HL-60/S4 treated with retinoic acid at 250 ng/mL for 4 days and 3 days (cell line): ENCODE measurements around the gene PARD6A.

Source experiments
- in situ Hi-C: fragments of 300-500 bp; cut with MboI; formaldehyde crosslinking; loops from 2 replicates; pipeline ENCODE4 v1.7.0; 2022; ENCODE audit warnings: low sequenced_read_pairs

PARD6A gene

GRCh38 chr16:67666032-67666551 lies 5.3 kb downstream of the PARD6A start:
- in situ Hi-C loops = no loop called here

DNA sequence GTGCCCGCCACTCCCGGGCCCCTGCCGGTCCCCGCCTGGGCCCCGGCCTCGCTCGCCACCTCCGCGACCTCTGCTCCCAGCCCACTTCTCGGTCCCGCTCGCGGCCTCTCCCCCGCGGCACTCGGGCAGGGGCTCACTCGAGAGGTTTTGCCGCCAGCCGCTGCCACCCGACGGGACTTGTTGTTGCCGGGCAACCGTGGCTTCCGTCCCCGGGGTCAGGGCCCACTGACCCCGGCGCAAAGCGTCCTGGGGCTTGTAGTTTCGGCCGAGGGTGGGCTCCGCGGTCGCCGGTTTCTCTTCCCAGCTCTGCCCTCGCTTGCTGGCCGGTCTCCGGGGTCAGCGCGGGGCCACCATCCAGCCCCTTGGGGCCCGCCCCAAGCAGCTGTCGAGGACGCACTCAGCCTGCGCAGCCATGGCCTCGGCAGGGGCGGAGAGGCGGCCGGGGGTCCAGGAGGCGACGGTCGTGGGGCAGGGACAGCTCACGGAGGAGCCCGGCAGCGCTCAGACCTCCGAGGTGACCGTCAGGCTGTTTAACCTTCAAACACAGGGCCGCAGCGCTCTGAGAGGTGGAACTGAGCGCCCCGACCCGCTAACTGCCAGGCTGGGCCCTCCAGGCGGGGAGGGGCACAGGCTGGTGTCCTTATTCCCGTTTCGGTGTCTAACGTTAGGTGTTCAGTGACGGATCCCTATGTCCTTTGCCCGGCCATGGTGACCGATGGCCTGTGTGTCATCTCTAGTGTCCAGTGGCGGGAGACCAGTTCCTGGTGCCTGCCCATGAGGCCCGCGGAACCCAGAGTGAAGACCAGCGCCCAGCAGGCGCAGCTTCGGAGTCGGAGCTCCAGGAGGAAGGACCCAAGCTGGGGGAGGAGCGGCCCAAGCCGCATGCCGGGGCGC lies 6.0 kb downstream of the PARD6A start, which contains the start of the genes C16orf86 and ENKD1:
Gene C16orf86 (plus strand): TSS at position 256 of the 894 bp plus-strand sequence. CDS start 157 bp downstream, at position 413.
Gene ENKD1 (minus strand): TSS at position 192 of the 894 bp plus-strand sequence. CDS start 308 bp downstream, outside the sequence.
- in situ Hi-C loops = no loop called here

DNA sequence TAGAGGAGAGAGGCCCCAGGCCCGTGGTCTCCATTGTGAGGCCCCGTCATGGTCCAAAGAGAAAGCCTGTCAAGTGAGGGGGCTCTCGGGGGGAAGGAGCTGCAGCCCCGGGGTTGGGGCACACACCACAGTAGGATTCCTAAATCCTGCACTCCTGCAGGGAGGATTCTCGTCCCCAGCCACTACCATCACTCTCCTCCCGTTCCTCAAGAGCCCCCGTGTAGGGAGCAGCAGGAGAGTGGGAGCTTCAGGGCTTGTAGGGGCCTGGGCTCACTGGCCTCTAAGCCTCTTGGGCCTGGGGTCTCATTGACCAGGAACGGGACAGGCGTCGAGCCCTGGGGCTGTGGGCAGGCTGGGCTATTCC lies 6.7 kb downstream of the PARD6A start:
- in situ Hi-C loops = no loop called here

DNA sequence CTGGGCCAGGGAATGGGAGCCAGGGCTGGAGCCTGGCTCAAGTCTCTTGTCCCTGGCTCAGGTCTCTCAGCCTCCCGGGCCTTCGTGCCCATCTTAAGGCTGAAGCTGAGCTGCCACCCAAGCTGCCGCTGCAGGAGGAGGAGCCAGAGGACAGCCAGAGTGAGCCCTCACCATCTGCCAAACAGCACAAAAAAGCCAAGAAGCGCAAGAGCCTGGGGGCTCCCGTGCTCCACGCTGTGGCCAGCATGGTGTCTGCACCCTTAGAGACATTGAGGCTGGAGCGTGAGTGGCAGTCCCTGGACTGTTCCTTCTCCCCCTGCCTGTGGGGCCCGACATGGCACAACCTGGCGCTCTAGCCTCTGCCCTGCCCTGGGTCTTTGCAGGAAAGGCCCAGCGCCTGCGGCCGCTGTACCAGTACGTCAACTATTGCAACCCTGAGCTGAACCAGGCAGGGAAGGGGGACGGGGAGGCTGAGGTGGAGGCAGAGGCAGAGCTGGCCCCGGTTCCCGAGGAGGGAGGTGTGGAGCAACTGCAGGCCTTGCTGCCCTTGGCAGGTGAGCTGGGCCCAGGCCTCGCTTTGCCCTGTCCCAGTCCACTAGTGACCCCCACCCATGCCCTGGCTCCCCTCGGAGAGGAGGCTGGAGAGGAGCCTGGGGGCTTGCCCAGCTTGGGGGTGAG lies 7.2 kb downstream of the PARD6A start:
- in situ Hi-C loops = no loop called here

DNA sequence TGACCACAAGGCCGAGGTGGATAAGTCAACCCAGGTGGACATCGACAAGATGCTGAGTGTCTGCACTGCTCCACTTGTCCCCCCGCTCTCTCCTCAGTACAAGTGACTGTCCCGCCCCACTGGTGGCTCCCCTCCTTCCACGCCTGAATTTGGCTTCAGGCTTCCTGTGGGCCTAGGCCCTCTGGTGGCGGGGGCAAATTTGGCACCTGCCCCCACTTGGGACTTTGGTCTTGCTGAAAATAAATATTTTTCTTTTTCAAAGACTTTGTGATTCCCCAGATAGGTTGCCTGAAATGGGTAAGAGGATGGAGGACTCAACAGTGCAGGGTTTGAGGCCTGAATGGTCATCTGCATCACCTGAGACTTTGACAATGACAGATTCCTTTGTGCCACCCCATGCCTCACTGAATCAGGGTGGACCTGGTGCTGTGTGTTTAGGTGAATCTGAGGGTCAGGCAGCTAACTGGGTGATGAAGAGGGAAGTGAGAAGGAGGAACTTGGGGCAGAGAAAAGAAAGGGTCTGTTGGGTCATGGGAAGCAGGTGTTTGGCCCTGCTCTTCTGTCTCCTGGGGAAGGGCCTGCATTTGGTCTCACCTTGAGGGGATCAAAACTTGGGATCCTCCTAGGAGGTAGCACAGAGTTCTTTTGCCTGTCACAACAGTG lies 7.9 kb downstream of the PARD6A start:
- in situ Hi-C loops = no loop called here

DNA sequence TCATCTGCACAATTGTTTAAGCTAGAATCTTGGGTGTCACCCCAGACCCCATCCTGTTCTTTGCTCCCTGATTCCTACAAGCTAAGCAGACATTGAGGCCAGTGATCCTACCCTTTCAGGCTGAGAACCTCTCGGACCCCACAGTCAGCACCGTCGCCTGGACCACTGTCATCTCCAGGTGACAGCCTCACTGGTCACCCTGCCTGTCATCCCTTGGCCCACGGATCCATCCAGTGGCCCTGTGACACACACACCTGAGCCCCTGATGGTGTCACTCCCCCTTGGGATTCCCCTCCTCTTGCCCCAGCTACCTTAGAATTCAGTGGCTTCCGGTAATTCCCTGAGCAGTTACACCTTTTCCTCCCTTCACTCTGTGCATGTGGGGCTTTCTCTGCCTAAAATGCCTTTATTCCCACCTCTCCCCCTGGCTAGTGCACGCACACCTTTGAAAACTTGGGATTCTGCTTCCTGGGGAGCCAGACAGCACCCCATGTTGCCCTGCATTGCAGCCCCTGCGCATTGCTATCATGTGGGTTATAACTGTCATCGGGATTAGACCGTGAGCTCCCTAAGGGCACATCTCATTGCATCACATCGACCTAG lies 8.8 kb downstream of the PARD6A start:
- in situ Hi-C loops = loop anchor here (10.0 kb wide), 1 partner anchor 255 kb away; no protein-coding TSS in a partner anchor

DNA sequence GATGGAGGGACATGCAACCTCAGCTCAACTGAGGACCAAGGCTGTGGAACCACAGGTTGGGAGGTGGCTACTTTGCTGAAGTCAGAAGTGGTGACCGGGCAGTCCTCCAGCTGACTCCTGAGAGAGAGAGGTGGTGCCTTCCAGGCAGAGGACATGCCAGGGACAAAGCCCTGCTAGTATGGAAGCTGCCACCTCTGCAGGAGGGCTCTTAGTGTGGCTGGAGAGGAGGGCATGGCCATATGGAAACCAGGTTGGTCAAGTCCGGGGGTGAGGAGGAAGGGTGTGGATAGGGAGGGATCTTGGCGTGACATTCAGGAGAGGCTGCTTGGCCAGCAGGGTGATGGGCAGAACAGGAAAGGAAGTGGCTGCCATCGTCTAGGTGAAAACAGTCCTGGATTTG lies 11.5 kb downstream of the PARD6A start:
- in situ Hi-C loops = loop anchor here (10.0 kb wide), 1 partner anchor 252 kb away; no protein-coding TSS in a partner anchor

DNA sequence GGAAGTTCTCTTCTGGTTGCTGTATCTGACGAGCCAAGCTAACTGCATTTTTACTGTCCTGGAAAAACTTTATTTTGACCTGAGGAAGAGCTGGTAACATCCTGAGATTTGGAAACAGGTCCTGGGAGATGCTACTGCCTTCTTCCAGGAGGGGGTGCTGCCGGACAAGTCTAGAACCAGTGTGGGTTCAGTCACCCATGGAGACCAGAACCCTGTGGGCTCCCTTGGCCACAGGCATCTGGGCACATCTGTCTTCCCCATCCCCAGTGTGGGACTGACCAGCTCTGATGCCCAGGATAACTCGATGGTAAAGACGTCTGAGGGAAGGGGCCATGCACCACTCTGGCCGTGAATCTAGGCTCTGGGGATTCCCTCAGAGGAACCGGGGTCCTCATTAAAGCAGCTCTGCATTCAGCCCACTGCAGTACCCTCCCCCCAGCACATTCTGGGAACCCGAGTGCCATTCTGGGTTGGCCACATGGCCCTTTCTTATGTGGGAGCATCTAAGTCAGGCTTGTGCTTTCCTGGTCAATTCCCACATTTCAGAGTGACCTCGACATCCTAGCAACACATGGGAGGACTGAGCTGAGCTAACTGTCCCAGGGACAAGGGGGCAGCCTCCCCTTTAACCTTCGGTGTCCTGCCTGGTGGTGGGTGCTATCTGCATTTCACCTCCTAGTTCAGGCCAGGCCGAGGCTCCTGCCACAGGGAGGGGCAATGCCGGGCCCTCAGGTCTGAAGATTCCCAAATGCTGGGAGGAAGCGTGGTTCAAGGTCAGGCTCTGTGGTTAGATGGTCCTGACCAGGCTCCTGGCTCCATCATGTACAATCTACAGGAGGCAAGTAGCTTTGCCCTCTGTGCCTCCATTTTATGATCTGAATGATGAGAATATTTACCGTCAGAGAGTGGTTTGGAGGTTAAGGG lies 12.2 kb downstream of the PARD6A start:
- in situ Hi-C loops = loop anchor here (10.0 kb wide), 1 partner anchor 252 kb away; no protein-coding TSS in a partner anchor

- in situ Hi-C loops = loop anchor here (10.0 kb wide), 1 partner anchor 251 kb away; no protein-coding TSS in a partner anchor
These were observed 13.2 kb downstream of the PARD6A start for GRCh38 chr16:67673712-67674580.

DNA sequence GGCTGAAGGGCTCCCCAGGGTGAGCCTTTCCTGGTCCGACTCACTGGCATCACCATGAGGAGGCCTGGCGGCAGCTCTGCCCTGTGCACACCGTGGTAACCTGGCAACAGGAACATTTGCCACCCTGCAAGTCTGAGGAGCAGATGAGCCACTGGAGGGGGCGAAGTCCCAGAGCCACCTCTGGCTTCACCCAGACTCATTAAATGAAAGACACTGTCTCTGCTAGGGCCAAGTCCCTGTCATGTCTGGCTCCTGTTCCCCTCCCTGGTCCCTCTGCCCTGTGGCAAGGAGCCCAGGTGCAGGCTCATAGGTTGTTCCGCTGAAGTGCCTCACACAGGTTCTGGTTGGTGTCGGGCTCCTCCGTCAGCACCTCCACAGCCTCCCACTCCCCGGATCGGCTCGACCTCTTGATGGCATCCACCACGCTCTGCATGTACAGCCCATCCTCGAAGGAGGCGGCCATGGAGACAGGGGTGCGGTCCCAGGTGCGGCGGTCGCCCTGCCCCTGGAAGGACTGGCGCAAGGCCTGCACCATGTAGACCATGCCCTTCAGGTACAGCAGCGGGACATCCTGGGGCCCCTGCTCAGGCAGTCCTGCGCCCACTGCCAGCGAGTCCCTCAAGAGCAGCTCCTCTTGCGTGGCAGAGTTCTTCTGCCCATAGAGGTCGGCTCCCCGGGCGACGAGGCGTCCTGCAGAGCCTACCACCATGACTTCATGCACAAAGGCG lies 14.3 kb downstream of the PARD6A start:
- in situ Hi-C loops = loop anchor here (10.0 kb wide), 1 partner anchor 250 kb away; no protein-coding TSS in a partner anchor

- in situ Hi-C loops = loop anchor here (10.0 kb wide), 1 partner anchor 249 kb away; no protein-coding TSS in a partner anchor
These were observed 14.8 kb downstream of the PARD6A start for GRCh38 chr16:67675579-67675935.

DNA sequence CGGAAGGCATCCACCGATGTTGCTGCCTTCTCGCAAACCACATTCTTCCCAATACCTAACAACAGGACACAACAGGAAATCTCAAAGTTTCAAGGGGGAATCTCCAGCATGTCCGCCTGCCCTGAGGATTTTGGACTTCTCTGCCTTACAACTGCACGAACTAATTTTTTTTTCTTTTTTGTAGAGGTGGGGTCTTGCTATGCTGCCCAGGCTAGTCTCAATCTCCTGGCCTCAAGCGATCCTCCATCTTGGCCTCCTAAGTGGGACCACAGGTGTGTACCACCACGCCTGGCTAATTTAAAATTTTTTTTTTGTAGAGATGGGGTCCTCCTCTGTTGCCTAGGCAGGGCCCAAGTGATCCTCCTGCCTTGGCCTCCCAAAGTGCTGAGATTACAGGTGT lies 15.2 kb downstream of the PARD6A start:
- in situ Hi-C loops = loop anchor here (10.0 kb wide), 1 partner anchor 249 kb away; no protein-coding TSS in a partner anchor

GRCh38 chr16:67676516-67676915 lies 15.8 kb downstream of the PARD6A start:
- in situ Hi-C loops = loop anchor here (10.0 kb wide), 1 partner anchor 248 kb away; no protein-coding TSS in a partner anchor

- in situ Hi-C loops = loop anchor here (10.0 kb wide), 1 partner anchor 248 kb away; no protein-coding TSS in a partner anchor
These were observed 16.2 kb downstream of the PARD6A start for GRCh38 chr16:67676939-67677338.

DNA sequence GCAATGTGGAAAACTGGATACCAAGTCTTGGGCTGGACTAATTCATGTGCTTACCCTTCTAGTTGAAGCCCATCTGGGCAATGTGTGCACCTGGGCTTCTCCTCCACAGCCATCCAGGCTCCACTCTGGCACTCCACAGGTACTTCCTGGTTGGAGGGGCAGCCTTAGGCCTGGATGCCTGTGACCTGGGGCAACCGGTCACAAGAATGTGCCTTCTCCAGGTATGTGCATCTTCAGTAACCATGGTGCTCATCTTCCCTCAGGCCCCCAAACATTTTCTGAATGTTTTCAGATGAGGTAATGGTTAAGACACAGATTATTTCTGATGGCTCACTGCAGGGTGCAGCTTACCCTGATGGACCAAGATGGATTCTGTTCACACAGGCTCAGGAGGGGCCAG lies 17.0 kb downstream of the PARD6A start:
- in situ Hi-C loops = loop anchor here (10.0 kb wide), 1 partner anchor 247 kb away; no protein-coding TSS in a partner anchor

- in situ Hi-C loops = loop anchor here (10.0 kb wide), 1 partner anchor 246 kb away; no protein-coding TSS in a partner anchor
These were observed 17.7 kb downstream of the PARD6A start for GRCh38 chr16:67678354-67679023.
